ENCODE measurements around the gene KLC4. TPM values are rescaled to one million over a fixed set of nuclear protein-coding genes. Genes with fewer than 3 reads are reported as not detected.

The KLC4 gene
- total RNA-seq, 3 donors from 2014 or later: 69.1 to 144 (median 99.1) TPM

GRCh38 chr6:43075670-43076463 lies 16.4 kb downstream of the KLC4 start, which contains the start of gene PTK7:
Gene PTK7 (plus strand): TSS chr6:43076314. CDS start chr6:43076489, 175 bp downstream.
- intact Hi-C loops (cut with DNase I, micrococcal nuclease): no loop called here
- ATAC-seq: peak; percentile 73
- TF ChIP-seq, protein P1, sequence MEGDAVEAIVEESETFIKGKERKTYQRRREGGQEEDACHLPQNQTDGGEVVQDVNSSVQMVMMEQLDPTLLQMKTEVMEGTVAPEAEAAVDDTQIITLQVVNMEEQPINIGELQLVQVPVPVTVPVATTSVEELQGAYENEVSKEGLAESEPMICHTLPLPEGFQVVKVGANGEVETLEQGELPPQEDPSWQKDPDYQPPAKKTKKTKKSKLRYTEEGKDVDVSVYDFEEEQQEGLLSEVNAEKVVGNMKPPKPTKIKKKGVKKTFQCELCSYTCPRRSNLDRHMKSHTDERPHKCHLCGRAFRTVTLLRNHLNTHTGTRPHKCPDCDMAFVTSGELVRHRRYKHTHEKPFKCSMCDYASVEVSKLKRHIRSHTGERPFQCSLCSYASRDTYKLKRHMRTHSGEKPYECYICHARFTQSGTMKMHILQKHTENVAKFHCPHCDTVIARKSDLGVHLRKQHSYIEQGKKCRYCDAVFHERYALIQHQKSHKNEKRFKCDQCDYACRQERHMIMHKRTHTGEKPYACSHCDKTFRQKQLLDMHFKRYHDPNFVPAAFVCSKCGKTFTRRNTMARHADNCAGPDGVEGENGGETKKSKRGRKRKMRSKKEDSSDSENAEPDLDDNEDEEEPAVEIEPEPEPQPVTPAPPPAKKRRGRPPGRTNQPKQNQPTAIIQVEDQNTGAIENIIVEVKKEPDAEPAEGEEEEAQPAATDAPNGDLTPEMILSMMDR (IDR thresholded peaks at IDR 0.05): no peak
- Histone ChIP-seq H3K4me3 (peak within 1 kb of the TSS; percentile 30), H3K36me3 (ENCODE audit: low read depth) (no peaks in the 10 kb centered on the region), H3K4me1 (ENCODE audit: low read depth) (peaks cover 9% of the 10 kb centered on the region), H3K9me3 (no peaks in the 10 kb centered on the region)
- DNase-seq: peak in 2 of 3 donors; percentile 21 to 57

DNA sequence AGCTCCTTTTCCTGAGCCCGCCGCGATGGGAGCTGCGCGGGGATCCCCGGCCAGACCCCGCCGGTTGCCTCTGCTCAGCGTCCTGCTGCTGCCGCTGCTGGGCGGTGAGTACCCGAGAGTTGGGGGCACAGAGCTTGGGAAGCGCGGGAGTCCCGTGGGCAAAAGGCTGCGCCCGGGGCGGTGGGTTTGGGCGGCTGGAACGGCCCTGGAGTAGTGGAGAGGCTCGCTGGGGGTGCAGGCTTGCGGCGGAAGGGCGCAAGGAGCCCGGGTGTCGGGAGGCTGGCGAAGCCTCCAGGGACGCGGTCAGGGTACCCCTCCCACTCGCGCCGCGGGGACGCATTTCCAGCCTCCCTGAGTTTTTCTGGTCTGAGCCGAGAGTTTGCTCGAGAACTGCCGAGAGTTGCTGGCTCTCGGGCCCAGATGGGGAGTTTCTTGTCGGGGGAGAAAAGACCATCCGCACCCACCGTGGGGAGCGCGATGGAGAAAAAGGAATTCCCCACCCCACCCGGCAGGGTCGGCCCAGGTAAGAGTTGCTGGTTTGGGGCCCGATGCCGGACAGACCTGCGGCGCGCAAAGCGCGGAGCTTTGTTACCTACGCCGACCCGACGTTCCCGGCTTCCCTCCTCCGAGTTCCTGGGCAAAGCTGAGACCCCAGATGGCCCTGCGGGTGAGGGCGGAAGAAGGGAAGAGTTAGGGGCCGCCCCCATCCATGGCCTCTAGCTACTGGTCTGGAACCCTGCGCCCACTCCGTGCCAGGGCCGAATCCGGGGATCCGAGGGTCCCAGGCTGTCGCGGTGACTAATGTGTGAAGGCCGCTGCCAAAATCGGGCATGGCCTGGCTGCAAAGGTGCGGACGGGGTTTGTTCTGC lies 17.3 kb downstream of the KLC4 start:
- peaks cover 9% of the 10 kb centered on the region for H3K4me1 ChIP-seq (ENCODE audit: low read depth)
- TF ChIP-seq, protein P1 (IDR thresholded peaks at IDR 0.05): no peak
- H3K4me3 ChIP-seq: peak overlapping the region; percentile 30
- H3K36me3 ChIP-seq (ENCODE audit: low read depth): no peaks in the 10 kb centered on the region
- intact Hi-C loops (cut with DNase I, micrococcal nuclease): no loop called here
- peak in 2 of 3 donors; percentile 23 to 44 for DNase-seq
- peak; percentile 58 for ATAC-seq
- no peaks in the 10 kb centered on the region for H3K9me3 ChIP-seq

DNA sequence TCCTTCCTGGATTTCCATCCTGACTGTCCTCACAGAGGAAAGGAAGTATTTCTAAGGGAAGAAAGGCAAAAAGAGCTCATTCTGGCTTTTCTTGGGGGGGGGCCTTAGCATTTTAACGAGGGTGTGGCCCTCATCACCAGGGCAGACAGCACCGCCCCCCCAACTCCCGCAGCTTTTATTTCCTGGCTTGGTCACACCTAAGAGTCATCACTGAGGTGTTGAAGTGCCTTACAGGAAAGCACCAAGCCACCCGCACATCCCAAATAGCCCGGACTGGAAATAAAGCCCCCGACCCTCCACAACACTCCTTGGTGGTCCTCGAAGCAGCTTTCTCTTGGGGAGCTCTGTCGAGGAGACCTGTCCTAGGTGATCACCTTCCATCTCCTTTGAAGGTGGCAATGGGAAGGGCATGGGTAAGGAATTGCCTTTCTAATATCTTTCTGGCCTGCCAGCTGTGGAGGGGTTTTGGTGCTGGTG lies 17.9 kb downstream of the KLC4 start:
- Histone ChIP-seq H3K4me1 (ENCODE audit: low read depth) (peaks cover 9% of the 10 kb centered on the region), H3K4me3 (no peak overlapping the region), H3K9me3 (no peaks in the 10 kb centered on the region), H3K36me3 (ENCODE audit: low read depth) (no peaks in the 10 kb centered on the region)
- TF ChIP-seq, protein P1 (IDR thresholded peaks at IDR 0.05): no peak
- ATAC-seq (peak; percentile 7), DNase-seq (no peak)
- intact Hi-C loops (cut with DNase I, micrococcal nuclease): no loop called here

DNA sequence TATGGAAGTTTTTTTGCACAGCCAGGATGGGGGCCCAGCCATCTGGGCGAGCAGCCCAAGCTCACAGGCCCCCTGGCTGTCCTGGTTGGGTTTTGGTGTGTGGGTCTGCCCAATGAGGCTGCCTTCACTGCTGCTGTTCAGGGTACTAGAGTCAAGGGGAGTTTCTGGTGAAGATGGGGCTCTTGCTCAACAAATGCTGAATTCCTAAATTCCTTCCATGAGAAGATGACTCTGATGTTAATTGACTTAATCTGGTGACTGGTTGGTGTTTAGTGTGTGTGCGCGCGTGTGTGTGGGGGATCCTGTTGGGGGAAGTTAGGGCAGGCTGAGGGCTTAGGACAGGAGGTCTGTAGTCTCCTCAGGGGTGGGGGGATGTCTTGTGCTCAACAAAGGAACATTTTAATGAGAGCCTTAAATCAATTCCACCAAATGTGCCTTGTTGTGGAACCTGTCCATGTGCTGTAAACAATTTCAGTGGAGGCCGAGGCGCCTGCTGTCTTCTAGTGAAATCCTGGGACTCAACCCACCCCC lies 18.6 kb downstream of the KLC4 start:
- TF ChIP-seq, protein P1 (IDR thresholded peaks at IDR 0.05): no peak
- ATAC-seq (no peak), DNase-seq (no peak)
- no peaks in the 10 kb centered on the region for H3K36me3 ChIP-seq (ENCODE audit: low read depth)
- H3K4me1 ChIP-seq (ENCODE audit: low read depth): peaks cover 9% of the 10 kb centered on the region
- no peak overlapping the region for H3K4me3 ChIP-seq
- intact Hi-C loops (cut with DNase I, micrococcal nuclease): no loop called here
- H3K9me3 ChIP-seq: no peaks in the 10 kb centered on the region

- Histone ChIP-seq H3K9me3 (no peaks in the 10 kb centered on the region), H3K4me1 (ENCODE audit: low read depth) (peaks cover 9% of the 10 kb centered on the region), H3K36me3 (ENCODE audit: low read depth) (no peaks in the 10 kb centered on the region), H3K4me3 (no peak overlapping the region)
- ATAC-seq (no peak), DNase-seq (no peak)
- intact Hi-C loops (cut with DNase I, micrococcal nuclease): no loop called here
- TF ChIP-seq, protein P1 (IDR thresholded peaks at IDR 0.05): no peak
Measured at GRCh38 chr6:43078691-43079090, 19.3 kb downstream of the KLC4 start.

Data from mucosa of descending colon (tissue), 3 donors.